ENCODE data around the gene C5orf46.
A peak's percentile ranks its signal among the peaks of the same experiment; 100 is the strongest.
"Not testable (repeated sequence)": the region's sequence is repeated elsewhere in the genome, so short reads cannot be mapped to it uniquely, and the experiment has no call there.

The C5orf46 gene

DNA sequence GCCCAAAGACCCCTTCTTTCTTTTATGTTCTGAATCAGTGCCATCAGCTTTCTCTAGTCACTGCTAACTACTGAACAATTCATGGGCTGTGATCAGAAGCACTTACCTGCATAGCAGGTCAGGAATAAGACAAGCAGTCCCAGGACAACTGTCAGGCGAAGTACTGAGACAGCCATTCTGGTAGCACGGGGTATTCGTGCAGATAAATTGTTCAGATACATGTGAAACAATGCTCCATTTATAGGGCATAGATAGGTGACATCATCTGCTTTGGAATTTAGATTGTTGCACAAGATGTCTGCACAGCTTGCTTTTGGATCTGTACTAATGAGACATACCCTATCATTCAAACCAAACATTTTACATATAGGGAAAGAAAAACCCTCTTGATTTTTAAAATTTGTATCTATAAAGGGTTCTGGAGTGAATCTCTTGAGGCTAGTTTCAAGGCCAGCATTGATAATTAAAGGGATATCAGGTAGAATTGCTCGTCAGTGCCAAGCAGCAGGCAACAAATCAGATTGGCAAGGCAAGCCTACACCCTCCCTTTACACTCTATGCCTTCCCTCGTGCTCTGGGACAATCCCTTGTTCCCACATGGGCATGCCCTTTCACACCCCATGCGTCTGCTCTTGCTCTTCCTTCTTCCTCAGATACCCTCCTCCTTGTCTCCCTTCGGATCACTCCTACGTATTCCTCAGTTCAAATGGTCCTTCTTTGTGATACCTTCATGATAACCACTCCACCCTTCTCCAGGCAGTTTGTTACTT lies at the start of gene C5orf46:
C5orf46 (minus strand) TSS at position 213 of the 770 bp plus-strand sequence; CDS start at position 176, 37 bp downstream.
- no peak for DNase-seq

DNA sequence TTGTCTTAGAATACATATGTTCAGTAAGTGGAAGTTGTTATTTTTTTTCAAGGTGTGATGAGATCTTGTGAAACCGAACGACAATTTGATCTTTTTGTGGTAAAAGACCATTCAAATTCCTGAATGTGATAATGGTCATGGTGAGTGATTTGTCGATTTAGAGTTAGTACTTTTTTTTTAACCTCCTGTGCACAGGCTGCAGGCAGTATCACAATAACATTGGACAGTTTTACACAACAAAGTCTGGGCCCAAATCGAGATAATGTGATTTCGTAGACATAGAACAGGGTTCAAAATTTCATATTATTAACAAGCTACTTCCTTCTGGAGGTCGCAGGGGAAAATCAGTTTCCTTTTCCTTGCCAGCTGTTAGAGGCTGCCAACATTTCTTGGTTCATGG lies 48.6 kb upstream of the C5orf46 start:
- no peak for DNase-seq

DNA sequence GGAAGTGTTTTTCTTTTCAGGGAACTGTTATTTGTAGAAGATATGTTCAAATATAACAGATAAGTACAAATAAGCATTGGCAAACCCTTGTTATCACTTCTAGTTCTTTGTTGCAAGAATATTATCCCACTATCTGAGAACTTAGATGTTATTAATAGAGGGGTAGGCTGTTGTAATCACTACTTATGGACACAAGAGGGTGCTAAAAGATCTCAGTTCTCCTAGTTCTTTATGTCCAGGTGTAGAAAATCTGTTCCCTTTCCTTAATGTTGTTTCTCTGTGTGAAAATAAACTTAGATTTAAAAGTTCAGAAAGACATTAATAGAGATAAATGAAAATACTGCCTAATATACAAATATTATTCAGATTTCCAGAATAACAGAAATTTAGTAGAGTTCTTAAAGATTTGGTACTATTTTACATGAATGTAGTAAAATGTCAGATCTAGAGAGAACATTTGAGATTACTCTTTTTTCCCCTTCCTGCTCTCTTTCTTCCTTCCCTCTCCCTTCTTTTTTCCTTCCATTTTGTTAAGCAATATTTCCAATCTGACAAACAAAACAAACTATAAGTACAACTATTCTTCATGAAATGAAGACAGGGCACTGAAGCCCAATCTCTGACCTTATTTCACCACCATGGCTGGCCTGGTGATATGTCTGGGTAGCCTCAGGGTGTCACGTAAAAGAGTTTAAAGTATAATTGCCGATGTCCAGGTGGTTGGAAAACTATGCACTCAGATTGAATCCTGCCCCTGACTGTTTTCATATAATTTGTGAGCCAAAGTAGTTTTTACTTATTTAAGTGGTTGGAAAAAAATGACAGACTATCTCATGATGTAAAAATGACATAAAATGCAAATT lies 43.6 kb upstream of the C5orf46 start:
- peak; percentile 68 for DNase-seq

DNA sequence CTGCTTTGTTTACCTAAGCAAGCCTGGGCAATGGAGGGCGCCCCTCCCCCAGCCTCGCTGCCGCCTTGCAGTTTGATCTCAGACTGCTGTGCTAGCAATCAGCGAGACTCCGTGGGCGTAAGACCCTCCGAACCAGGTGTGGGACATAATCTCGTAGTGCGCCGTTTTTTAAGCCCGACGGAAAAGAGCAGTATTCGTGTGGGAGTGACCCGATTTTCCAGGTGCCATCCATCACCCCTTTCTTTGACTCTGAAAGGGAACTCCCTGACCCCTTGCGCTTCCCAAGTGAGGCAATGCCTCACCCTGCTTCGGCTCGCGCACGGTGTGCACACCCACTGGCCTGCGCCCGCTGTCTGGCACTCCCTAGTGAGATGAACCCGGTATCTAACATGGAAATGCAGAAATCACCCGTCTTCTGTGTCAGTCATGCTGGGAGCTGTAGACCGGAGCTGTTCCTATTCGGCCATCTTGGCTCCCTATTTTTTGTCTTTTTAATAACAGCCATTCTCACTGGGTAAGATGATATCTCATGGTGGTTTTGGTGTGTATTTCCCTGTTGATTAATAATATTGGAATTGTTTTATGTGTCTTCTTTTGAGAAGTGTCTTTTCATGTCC lies 40.4 kb upstream of the C5orf46 start:
- not testable (repeated sequence) for DNase-seq

DNA sequence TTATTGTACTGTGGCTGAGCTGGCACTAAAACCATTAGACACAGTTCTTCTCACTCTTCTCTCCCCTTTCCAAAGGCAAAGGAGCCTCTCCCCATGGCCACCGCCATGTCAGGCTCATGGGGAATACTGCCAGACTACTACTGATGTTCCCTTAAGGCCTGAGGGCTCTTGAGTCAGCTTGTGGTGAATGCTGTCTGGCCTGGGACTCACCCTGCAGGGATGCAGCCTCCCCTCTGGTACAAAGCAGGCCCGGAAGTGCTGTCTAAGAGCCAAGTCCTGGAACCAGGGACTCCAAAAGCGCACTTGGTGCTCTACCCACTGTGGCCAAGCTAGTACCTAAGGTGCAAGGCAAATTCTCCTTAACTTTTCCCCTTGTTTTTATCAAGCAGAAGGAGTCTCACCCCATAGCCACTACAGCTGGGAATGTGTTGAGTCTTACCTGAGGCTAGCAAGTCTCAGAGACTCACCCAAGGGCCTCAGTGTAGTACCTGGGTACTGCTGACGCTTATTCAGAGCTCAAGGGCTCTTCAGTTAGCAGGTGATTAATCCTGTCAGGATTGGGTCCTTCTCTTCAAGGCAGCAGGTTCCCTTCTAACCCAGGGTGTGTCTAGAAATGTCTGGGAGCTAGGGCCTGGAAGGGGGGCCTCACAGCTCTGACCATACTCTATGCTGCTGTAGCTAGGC lies 33.2 kb upstream of the C5orf46 start:
- DNase-seq = no peak

DNA sequence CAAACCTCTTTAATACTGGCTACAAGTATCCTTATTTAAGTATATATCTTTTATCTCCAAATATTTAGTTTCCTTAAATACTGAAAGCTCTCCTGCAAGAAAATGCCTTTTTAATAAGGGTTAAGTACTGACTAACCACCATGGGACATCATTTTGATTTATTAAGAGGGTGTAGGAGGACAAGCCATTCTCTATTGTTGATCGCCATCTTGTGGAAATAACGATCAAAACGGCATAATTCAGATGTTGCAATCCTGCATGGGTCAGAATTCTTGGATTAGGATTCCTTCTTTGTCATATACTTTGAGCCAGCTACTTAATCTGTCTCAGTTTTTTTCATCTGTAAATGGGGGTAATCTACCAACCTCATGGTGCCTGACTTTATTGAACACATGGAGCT lies 28.7 kb upstream of the C5orf46 start:
- DNase-seq = peak; percentile 76

DNA sequence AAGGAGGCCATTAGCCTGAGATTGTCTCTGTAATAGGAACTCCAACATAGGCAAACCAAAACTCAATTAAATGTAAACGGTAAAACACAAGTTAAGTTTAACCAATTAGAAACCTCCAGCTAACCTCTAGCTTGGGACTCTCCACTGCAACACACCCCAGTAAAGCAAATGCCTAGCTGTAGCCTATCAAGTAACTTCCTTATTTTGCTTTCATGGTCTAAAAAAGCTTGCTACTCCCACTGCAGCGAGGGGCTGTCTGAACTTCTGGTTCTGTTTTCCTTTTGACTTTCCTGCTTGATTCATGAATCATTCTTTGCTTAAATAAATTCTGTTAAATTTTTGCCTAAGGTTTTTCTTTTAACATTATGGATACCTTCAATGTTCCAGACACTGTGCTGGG lies 24.4 kb upstream of the C5orf46 start:
- DNase-seq = peak; percentile 65

DNA sequence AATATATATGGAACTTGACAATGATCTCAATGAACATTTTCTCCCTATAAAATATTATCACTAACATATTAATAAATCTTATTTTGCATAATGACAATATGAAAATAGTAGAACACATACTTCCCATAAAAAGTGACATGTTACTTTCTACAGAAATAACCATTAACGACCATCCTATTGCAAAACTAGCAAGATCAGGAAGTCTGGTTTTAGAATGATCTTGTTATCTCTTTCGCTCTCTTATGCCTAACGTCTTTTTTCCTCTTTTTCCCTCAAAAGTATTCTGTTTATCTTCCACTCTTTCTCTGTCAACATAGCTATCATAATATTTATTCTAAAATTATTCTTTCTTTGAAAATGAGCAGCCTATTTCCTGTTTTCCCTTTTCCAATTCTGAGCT lies 21.6 kb upstream of the C5orf46 start:
- DNase-seq = peak; percentile 65

DNA sequence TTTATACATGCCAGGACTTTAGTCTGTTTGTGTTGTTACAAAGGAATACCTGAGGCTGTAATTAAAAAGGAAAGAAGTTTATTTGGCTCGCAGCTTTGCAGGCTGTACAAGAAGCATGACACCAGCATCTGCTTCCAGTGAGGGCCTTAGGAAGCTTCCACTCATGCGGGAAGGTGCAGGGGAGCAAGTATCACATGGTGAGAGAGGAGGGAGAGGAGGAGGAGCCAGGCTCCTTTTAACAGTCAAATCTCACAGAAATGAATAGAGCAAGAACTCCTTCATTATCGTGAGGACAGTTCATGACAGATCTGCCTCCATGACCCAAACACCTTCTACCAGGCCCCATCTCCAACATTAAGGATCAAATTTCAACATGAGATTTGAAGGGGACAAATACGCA lies 18.7 kb upstream of the C5orf46 start:
- DNase-seq = no peak

DNA sequence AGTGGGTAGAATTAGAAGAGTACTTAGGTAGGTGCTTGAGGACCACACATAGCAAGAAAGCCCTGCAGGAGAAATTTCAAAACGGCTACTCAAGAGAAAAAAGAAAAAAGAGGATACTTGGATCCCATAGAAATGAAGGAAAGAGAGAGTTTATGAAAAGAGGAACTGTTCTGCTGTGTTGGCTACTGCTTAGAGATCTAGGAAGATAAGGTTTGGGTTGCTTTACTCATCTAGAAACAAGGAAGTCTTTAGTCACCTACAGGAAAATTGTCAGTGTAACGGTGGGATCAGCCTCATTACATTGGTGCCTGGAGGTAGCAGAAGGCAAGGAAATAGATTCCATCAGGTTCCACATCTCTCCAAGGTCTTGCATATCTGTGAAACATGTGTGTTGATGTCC lies 14.8 kb upstream of the C5orf46 start:
- DNase-seq = peak; percentile 63

DNA sequence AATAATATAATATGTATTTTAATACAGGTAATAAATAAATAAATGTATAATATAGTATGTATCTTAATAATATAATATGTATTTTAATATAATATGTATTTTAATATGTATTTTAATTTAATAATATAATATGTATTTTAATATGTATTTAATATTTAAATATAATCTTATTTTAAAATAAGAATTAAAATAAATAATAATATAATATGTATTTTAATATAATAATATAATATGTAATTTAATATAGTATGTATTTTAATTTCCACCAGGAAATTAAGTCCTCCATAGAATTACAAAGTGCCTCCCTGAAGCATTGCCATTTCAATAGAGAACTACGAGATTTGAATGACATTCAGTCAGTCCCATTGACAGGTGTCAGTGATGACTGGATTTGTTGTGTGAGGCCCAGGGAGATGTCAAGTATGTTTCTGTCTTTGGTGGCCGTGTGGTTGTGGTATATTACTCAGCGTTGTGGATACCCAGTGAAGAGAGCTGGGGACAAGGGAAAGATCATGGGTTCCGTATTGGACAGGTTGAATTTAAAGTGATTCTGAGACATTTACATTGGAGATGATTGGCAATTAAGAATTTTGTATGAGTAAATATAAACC lies 14.2 kb upstream of the C5orf46 start:
- DNase-seq = no peak

DNA sequence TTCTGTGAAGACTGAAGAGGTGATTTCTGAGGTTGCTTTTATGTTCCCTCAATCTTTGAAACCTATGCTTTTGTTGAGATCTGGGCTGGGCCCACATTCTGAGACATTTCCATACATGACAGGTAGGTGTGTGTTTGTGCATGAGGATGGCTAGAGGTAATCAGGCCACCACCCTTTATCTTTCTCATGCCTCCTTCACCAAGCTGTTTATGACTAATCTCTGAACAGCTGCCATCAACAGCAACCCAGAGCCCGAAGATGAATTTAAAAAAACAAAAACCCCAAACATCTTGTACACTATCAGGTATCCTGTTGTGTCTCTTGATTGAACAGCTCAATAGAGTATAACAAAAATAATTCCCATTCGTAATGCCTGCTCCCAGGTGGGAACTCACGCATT lies 12.6 kb upstream of the C5orf46 start:
- no peak for DNase-seq

DNA sequence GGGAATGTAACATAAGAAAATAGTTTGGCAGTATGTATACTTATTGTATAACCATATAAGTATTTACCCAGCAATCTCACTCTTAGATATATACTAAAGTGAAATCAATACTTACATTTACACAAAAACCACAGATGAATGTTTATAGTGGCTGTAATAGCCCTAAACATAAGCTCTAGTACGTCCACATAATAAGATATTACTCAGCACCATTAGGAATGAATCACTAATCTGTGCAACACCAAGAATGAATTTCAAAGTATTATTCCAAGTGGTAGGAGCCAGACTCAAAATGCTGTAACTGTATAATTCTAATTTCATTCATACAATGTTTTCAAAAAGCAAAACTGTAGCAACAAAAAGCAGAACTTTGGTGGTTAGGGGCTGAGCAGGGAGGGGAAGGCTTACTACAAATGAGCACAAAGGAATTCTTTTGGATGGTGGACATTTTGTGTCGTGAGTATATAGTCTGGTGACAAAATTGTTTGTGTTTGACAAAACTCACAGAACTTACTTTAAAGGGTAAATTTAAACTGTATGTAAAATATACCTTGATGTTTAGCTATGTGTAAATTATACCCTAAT lies 11.9 kb upstream of the C5orf46 start:
- peak; percentile 38 for DNase-seq

DNA sequence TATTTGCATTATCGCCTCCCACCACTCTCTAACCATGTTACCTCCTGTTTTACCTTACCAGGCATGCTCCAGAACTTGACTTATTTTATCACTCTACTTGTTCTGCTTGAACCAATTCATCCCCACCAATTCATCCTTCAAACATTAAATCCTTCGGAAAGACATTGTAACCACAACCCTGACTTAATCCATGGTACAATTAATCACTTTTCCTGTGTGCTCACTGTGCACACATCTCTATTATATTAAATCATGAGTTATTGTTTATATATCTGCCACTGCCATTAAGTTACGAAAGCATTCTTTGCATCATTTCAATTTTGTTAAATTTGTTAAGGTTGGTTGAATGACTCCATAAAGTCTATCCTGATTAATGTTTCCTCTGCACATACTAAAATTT lies 7.4 kb upstream of the C5orf46 start:
- no peak for DNase-seq

DNA sequence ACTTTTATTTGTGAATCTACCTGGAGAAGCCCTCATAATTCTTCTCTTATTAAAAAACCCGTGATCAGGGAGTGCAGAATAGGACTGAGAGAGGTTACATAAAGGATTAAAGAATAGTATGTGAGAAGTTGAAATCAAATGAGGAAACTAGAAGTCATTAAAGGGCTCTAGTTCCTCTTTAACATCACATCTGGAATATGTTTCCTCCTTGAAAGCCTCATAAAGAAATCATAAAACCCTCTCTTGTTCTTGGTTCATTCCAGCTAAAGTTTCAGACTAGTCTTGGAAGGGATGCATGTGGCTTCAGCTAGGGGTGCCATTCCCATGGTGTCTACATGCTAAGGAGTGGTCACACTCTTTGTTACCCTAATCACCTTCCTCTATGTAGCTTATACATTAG lies 5.7 kb upstream of the C5orf46 start:
- DNase-seq = peak; percentile 66

DNA sequence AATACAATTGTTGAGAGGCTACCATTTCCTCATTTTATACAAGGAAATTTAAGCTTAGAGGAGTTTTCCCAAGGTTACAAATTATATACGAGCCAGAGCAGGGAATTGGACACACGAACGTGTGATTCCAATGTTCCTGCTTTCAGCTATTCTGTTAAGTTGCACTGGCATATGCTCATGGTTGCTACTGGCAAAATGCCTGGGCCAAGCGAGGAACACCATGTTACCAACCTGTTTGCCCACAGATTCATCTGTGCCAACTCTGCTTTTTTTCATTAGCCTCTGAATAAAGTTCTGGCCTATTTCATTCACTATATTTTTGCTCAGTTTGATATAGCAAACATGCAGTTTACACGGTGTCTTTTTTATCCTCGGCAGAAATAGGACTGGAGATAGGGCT lies 5.1 kb upstream of the C5orf46 start:
- DNase-seq = no peak

DNA sequence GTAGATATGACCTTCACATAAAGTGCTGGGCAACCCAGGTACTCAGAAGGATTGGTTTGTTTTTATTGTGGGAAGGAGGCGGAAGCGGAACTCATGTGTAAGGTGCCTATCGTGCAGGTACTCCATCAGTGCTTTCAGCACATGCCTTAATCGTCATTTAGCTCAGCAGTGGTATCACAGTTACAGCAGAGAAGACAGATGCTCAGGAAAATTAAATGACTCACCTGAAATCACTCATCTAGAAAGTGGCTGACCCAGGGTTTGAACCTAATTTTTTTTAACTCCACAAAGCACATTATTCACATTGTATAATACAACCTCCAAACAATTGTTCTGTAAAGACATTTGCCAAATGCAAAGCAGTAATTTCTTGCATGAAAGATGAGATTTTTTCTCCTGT lies 2.2 kb downstream of the C5orf46 start:
- DNase-seq = no peak

DNA sequence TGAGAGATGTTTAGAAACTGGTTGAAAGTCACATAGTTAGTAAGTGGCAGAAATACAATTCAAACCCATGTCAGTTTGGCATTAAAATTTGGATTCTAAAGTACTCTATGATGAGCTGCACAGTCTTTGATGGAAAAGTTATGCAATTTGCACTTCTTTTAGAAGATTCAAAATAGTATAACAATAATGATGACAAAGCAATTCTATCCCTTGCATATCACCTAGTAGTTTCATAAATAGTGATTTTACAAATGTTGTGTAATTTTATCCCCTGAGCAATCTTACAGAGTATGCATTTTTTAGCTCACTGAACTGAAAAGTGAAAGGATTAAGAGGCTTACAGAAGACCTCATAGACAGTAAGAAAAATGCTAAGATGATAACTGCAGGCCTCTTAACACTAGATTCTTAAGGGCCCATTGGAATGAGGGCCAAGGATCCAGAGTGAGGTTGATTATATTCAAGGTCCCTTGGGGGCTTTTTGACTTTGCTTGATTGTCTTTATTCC lies 3.7 kb downstream of the C5orf46 start:
- peak; percentile 14 for DNase-seq

DNA sequence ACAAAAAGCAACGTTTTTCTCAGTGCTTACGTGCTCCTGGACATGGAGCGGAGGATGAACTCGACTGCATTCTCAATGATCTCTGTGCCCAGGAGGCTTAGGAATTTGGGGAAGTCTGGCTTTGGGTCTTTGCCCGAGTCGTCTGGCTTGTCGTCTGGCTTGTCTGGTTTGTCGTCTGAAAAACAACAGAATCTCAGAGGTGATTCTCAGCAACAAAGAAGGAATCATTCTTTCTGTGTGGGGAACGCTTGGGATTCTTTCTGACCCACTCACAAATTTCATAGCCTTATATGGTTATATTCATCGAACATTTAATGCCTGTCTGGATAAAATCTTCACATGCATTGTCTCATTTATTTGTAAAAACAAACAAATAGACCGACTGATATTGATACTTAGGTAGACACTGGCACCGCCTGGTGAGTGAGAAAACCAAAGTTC lies 4.7 kb downstream of the C5orf46 start:
- DNase-seq = no peak

DNA sequence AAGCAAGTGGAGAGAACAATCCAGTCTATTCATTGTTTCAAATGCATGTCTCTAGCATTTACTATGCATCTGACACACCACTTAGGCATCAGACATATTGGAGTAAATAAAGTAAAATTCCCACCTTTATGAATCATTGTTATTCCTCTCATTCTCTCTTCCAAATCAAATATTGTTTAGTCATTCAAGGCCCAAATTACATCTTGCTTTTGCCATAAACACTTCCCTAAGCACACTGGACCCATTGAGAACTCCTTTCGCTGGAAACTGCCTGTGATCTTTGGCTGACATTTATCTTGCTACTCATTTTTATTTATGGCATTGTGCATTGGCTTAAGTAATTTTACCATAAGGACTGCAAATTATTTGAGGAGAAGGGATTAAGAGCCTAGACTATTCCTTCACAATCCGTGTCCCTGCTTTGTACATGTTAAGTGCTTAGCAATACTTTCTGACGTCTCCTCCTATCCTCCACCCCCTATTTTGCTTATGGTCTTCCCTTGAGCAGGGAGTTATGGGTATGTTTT lies 7.4 kb downstream of the C5orf46 start:
- no peak for DNase-seq

DNA sequence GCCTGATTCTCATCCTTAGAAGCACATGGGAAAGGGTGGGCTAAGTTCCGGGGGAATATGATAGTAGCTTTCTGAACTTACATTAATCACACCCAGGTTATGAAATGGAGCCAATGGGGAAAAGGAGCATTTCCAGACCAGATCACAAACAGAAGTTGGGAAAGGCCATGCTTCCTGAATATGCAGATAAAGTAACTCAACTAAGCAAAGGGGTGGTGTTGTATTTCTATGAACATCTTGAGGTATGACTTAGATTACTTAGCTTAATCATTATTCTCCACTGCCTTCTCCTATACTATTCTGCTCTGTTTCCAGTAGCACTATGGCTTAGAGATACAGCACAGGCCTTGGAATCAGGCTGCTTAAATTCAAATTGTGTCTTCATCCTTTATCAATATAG lies 10.5 kb downstream of the C5orf46 start:
- no peak for DNase-seq

DNA sequence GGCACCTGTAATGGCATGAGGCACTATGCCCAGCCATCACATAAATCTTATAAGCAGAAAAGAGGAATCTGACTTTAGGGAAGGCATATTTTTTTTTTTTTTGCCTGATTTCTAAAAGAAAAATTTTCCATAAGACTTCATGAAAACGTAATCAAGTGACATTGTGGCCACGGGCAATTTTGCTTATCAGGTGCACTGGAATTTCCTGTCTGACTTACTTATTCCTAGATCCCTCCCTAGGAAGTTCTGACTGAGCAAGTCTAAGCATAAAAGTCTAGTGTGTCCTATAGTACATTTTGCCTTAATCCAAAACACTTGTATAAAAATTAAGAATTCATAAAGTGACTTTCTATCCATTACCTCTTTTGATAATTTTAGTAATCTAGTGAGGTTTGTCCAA lies 12.5 kb downstream of the C5orf46 start:
- DNase-seq = no peak

Data from hematopoietic multipotent progenitor cell treated with erythropoietin and hydrocortisone succinate and interleukin-3 and kit ligand, for 4 days (in vitro differentiated cells).